H1 (cell line): ENCODE data around the gene SYP. TPM values are rescaled to one million over a fixed set of nuclear protein-coding genes. Genes with fewer than 3 reads are reported as not detected.

Source experiments
- CTCF ChIA-PET: fragments of 300-600 bp; sonication (Branson Sonifier 250); formaldehyde crosslinking; loops from one replicate; lab custom pipeline; 2021; ENCODE audit not compliant: partially characterized antibody; lab: Charles Lee
- POLR2A ChIA-PET: fragments of 300-600 bp; sonication (Branson Sonifier 250); formaldehyde crosslinking; loops from one replicate; lab custom pipeline; 2021; ENCODE audit warnings: inconsistent platforms; ENCODE audit not compliant: partially characterized antibody; lab: Charles Lee
- DNase-seq, 2 experiments: peaks; one replicate each; pipeline versions ENCODE4 v3.0.0 to v3.0.0-alpha.2; 2010 to 2022; ENCODE audit warnings: low spot score in 2 of 2, low read depth in 1 of 2, mixed read lengths in 1 of 2
- FAIRE-seq: peaks from 2 replicates; lab custom pipeline; 2011; peaks lifted over from hg19 to GRCh38; lab: Jason Lieb, UNC
- H2AFZ ChIP-seq: 2 replicates; pipeline ENCODE4 v1.8.1; 2012; ENCODE audit warnings: low read length, inconsistent platforms
- H2AK5ac ChIP-seq: 2 replicates; pipeline ENCODE4 v1.6.1; 2013; ENCODE audit warnings: low read depth, low read length
- H2BK120ac ChIP-seq: replicated peaks from 2 replicates; pipeline ENCODE3; 2013; ENCODE audit warnings: low read depth, low read length, inconsistent platforms
- H2BK12ac ChIP-seq: 2 replicates; pipeline ENCODE4 v1.6.1; 2013; ENCODE audit warnings: low read depth, low read length
- H2BK15ac ChIP-seq: 2 replicates; pipeline ENCODE4 v1.6.1; 2013; ENCODE audit warnings: low read length
- H2BK20ac ChIP-seq: 2 replicates; pipeline ENCODE4 v1.6.1; 2013; ENCODE audit warnings: low read length
- H2BK5ac ChIP-seq: 2 replicates; pipeline ENCODE4 v1.6.1; 2013; ENCODE audit warnings: low read depth, low read length
- H3K14ac ChIP-seq: 2 replicates; pipeline ENCODE4 v1.6.1; 2013; ENCODE audit warnings: inconsistent platforms; ENCODE audit not compliant: insufficient read length
- H3K18ac ChIP-seq: 2 replicates; pipeline ENCODE4 v1.6.1; 2013; ENCODE audit warnings: low read length; ENCODE audit errors: extremely low read depth
- H3K23ac ChIP-seq: 2 replicates; pipeline ENCODE4 v1.6.1; 2013; ENCODE audit warnings: inconsistent platforms; ENCODE audit not compliant: insufficient read length
- H3K23me2 ChIP-seq: 2 replicates; pipeline ENCODE4 v1.6.1; 2013; ENCODE audit warnings: low read depth, low read length
- H3K27ac ChIP-seq: 2 replicates; pipeline ENCODE4 v1.6.1; 2011; ENCODE audit warnings: low read depth, low read length, inconsistent platforms
- H3K27me3 ChIP-seq, 4 experiments: replicated peaks in 1 of 4; 1 replicate in 1 of 4; 2 replicates in 3 of 4; pipeline versions ENCODE4 v1.6.1 to v1.8.1; 2011 to 2013; ENCODE audit warnings: low read length in 3 of 4, mild to moderate bottlenecking in 3 of 4, inconsistent platforms in 2 of 4, mixed read lengths in 2 of 4, moderate library complexity in 1 of 4; ENCODE audit not compliant: control insufficient read depth in 3 of 4, insufficient read depth in 3 of 4; ENCODE audit errors: extremely low read depth in 1 of 4
- H3K36me3 ChIP-seq, 4 experiments: 2 replicates each; pipeline versions ENCODE4 v1.6.1 to v1.8.1; 2011 to 2013; ENCODE audit warnings: mild to moderate bottlenecking in 4 of 4, low read length in 3 of 4, moderate library complexity in 2 of 4, control low read depth in 1 of 4, inconsistent platforms in 1 of 4; ENCODE audit not compliant: insufficient read depth in 4 of 4, control insufficient read depth in 2 of 4
- H3K4ac ChIP-seq: replicated peaks from 2 replicates; pipeline ENCODE3; 2013; ENCODE audit warnings: low read length, low read depth, mixed read lengths, inconsistent platforms; ENCODE audit not compliant: insufficient read length
- H3K4me1 ChIP-seq, 4 experiments: replicated peaks in 1 of 4; 1 replicate in 1 of 4; 2 replicates in 3 of 4; pipeline versions ENCODE4 v1.6.1 to v1.8.1; 2011 to 2013; ENCODE audit warnings: low read length in 3 of 4, inconsistent platforms in 2 of 4, mixed read lengths in 1 of 4; ENCODE audit not compliant: insufficient read depth in 4 of 4, control insufficient read depth in 3 of 4
- H3K4me2 ChIP-seq, 2 experiments: 2 replicates each; pipeline versions ENCODE4 v1.6.1 to v1.8.1; 2011 to 2013; ENCODE audit warnings: low read depth in 2 of 2, low read length in 2 of 2, control low read depth in 1 of 2, inconsistent platforms in 1 of 2, mild to moderate bottlenecking in 1 of 2; ENCODE audit not compliant: insufficient read depth in 1 of 2
- H3K4me3 ChIP-seq, 4 experiments: fragments of 200-600, 300-600 bp in 1 of 4; sonication (generic), shearing (Covaris generic), sonication (Bioruptor Twin) in 1 of 4; 2 replicates each; pipeline versions ENCODE4 v1.5.1 to v1.8.1; 2011 to 2016; ENCODE audit warnings: low read length in 4 of 4, low read depth in 3 of 4, control low read depth in 2 of 4, inconsistent platforms in 2 of 4, mild to moderate bottlenecking in 2 of 4, mixed read lengths in 1 of 4, moderate library complexity in 1 of 4; ENCODE audit not compliant: insufficient read depth in 2 of 4; ENCODE audit errors: extremely low read depth in 1 of 4
- H3K56ac ChIP-seq: replicated peaks from 2 replicates; pipeline ENCODE3; 2013; ENCODE audit warnings: low read depth, mild to moderate bottlenecking, mixed read lengths, low read length, inconsistent platforms; ENCODE audit not compliant: insufficient read length
- H3K79me1 ChIP-seq: 2 replicates; pipeline ENCODE4 v1.6.1; 2013; ENCODE audit warnings: low read depth, low read length, control low read depth
- H3K79me2 ChIP-seq, 2 experiments: 2 replicates each; pipeline versions ENCODE4 v1.6.1 to v1.8.1; 2012 to 2013; ENCODE audit warnings: low read length in 2 of 2, mild to moderate bottlenecking in 2 of 2, inconsistent platforms in 1 of 2; ENCODE audit not compliant: insufficient read depth in 2 of 2, control insufficient read depth in 1 of 2
- H3K9ac ChIP-seq, 4 experiments: replicated peaks in 1 of 4; 1 replicate in 1 of 4; 2 replicates in 3 of 4; pipeline versions ENCODE4 v1.6.1 to v1.8.1; 2011 to 2013; ENCODE audit warnings: low read depth in 3 of 4, low read length in 3 of 4, control low read depth in 2 of 4, mild to moderate bottlenecking in 2 of 4, moderate library complexity in 2 of 4, inconsistent platforms in 1 of 4; ENCODE audit errors: extremely low read depth in 1 of 4
- H3K9me3 ChIP-seq, 2 experiments: 2 replicates each; pipeline versions ENCODE4 v1.6.1 to v1.8.1; 2012 to 2013; ENCODE audit warnings: mild to moderate bottlenecking in 2 of 2, moderate library complexity in 2 of 2, control low read depth in 1 of 2, inconsistent platforms in 1 of 2, low read depth in 1 of 2, low read length in 1 of 2, mixed read lengths in 1 of 2; ENCODE audit not compliant: insufficient read depth in 2 of 2
- H4K20me1 ChIP-seq, 2 experiments: replicated peaks in 1 of 2; 2 replicates each; pipeline versions ENCODE3 to v1.8.1; 2011 to 2013; ENCODE audit warnings: inconsistent platforms in 2 of 2, low read length in 2 of 2, mild to moderate bottlenecking in 1 of 2; ENCODE audit not compliant: insufficient read depth in 2 of 2, control insufficient read depth in 1 of 2
- H4K5ac ChIP-seq: 2 replicates; pipeline ENCODE4 v1.6.1; 2013; ENCODE audit warnings: low read length, low read depth, mixed read lengths, inconsistent platforms; ENCODE audit not compliant: insufficient read length
- H4K8ac ChIP-seq: 2 replicates; pipeline ENCODE4 v1.8.0; 2013; ENCODE audit warnings: mild to moderate bottlenecking, moderate library complexity, low read length, inconsistent platforms; ENCODE audit not compliant: insufficient read depth; ENCODE audit errors: extremely low read depth
- H4K91ac ChIP-seq: replicated peaks from 2 replicates; pipeline ENCODE3; 2013; ENCODE audit warnings: low read length, mixed read lengths, inconsistent platforms; ENCODE audit not compliant: insufficient read length
- CEBPB ChIP-seq: IDR thresholded peaks from 2 replicates; pipeline ENCODE4 v1.6.1; 2012; ENCODE audit warnings: low read depth, low read length
- GABPA ChIP-seq: IDR thresholded peaks from 2 replicates; pipeline ENCODE4 v1.6.1; 2011; ENCODE audit warnings: mild to moderate bottlenecking, low read length, moderate library complexity, borderline replicate concordance; ENCODE audit not compliant: insufficient read depth
- HDAC2 ChIP-seq, 2 experiments: fragments of 300-600 bp in 1 of 2; sonication (generic) in 1 of 2; IDR thresholded peaks; 2 replicates each; pipeline ENCODE4 v1.6.1; 2011 to 2012; ENCODE audit warnings: low read depth in 2 of 2, low read length in 2 of 2, mild to moderate bottlenecking in 2 of 2, moderate library complexity in 2 of 2, borderline replicate concordance in 1 of 2, inconsistent platforms in 1 of 2
- JUN ChIP-seq: IDR thresholded peaks from 2 replicates; pipeline ENCODE4 v1.6.1; 2011; ENCODE audit warnings: low read depth, mild to moderate bottlenecking, improper control_type of control experiment, low read length
- KDM4A ChIP-seq: IDR thresholded peaks from one replicate; pipeline ENCODE4 v1.7.1; 2012; ENCODE audit warnings: low read depth, mild to moderate bottlenecking, moderate library complexity, low read length, inconsistent platforms; ENCODE audit not compliant: severe bottlenecking
- MAFK ChIP-seq: IDR thresholded peaks from 2 replicates; pipeline ENCODE4 v1.6.1; 2012; ENCODE audit warnings: low read depth, mild to moderate bottlenecking, improper control_type of control experiment, low read length
- RFX5 ChIP-seq: IDR thresholded peaks from 2 replicates; pipeline ENCODE4 v1.6.1; 2011; ENCODE audit warnings: low read depth, low read length, improper control_type of control experiment, borderline replicate concordance
- SAP30 ChIP-seq: fragments of 300-600 bp; sonication (generic); IDR thresholded peaks from 2 replicates; pipeline ENCODE4 v1.7.1; 2012; ENCODE audit warnings: low read length, moderate library complexity, mild to moderate bottlenecking, inconsistent platforms; ENCODE audit not compliant: insufficient read depth, insufficient replicate concordance
- SP4 ChIP-seq: IDR thresholded peaks from 2 replicates; pipeline ENCODE4 v1.6.1; 2012; ENCODE audit warnings: low read length, inconsistent platforms
- TAF7 ChIP-seq: optimal IDR thresholded peaks from 2 replicates; pipeline ENCODE3; 2011; ENCODE audit warnings: low read depth, mild to moderate bottlenecking, inconsistent platforms, low read length, moderate library complexity, borderline replicate concordance
- WGBS, 2 experiments: shearing (Covaris generic) in 1 of 2; methylation state at CpG; one replicate each; pipeline versions ENCODE4 v1.1.6 to v1.1.7; 2013 to 2015; ENCODE audit warnings: low lambda C conversion rate in 2 of 2, mixed read lengths in 2 of 2, inconsistent platforms in 1 of 2, low coverage in 1 of 2, missing lambda C conversion rate in 1 of 2; ENCODE audit not compliant: insufficient replicate concordance in 2 of 2, insufficient coverage in 1 of 2, insufficient read length in 1 of 2; ENCODE audit errors: extremely low coverage in 1 of 2, missing lambda C conversion rate in 1 of 2; 5-methylcytosine and 5-hydroxymethylcytosine counted together
- polyA plus RNA-seq, 7 experiments: library from polyadenylated mRNA; depleted of rRNA in 3 of 7; stranded (reverse) in 5 of 7; unstranded in 2 of 7; fragments of >200 nt in 5 of 7; fragments of 200-250 nt in 2 of 7; gene quantifications; 1 replicate in 5 of 7; 2 replicates in 1 of 7; 4 replicates in 1 of 7; pipeline versions ENCODE4 v1.2.1 to v1.2.3, GENCODE V29; 2011 to 2013; ENCODE audit warnings: missing spikeins in 2 of 7, mixed read lengths in 2 of 7
- total RNA-seq: library from RNA; stranded (reverse); fragmentation: NEBNext Ultra II Directional; extraction: Animal tissue kit (Norgen Biotek cat#: 25700); gene quantifications from 2 replicates; pipeline ENCODE4 v1.2.1, GENCODE V29; 2021

The SYP gene
- total and polyA plus RNA-seq, 2 of the 8 experiments (the other 6 are each of a cell fraction or from before 2014, with no cell fraction given) = 4.3 to 10.8 TPM

DNA sequence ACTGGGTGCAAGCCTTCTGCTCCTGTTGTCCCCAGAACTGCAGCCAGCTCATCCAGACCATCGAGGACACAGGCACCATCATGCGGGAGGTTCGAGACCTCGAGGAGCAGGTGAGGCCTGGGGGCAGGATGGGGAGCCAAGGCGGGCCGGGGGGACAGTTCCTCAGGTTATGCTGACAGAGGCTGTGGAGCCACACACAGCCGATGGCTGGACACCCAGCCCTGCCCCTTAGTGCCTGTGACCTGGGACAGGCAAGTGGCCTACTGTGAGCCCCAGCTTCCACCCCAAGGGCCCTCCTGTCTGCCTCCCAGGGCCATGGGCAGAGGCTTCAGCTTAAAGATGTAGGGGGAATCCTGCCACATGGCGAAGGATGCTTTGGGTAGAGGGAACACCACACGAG is 49.6 kb upstream of the SYP start:
- no peak overlapping the region for H3K14ac ChIP-seq
- WGBS, 2 experiments = 88% methylated on average over 4 of the region's 9 CpGs; no CpG with 5 or more reads in 1 of the 2 experiments
- H2BK5ac ChIP-seq = no peak overlapping the region
- H2BK15ac ChIP-seq = no peak overlapping the region
- no peaks in the 10 kb centered on the region; a peak in 1 of 7 replicates for H3K4me1 ChIP-seq
- no peak overlapping the region for H4K5ac ChIP-seq
- DNase-seq (no peak), FAIRE-seq (no peak)
- TF ChIP-seq TAF7 (no peak), SAP30 (no peak), GABPA (no peak), JUN (no peak), CEBPB (no peak), RFX5 (no peak), HDAC2 (IDR thresholded peaks at IDR 0.05; ENCODE audit: borderline replicate concordance in 1 of 2, low read depth in 2 of 2, low read length in 2 of 2) (no peak), MAFK (no peak), SP4 (no peak), KDM4A (no peak)
- no peaks in the 10 kb centered on the region for H3K79me2 ChIP-seq
- no peak overlapping the region for H3K9ac ChIP-seq
- H4K20me1 ChIP-seq = no peaks in the 10 kb centered on the region
- no peaks in the 10 kb centered on the region for H3K27me3 ChIP-seq
- no peaks in the 10 kb centered on the region for H3K79me1 ChIP-seq
- H2BK120ac ChIP-seq = no peak overlapping the region
- H3K56ac ChIP-seq = no peak overlapping the region
- no peak overlapping the region for H3K23ac ChIP-seq
- no peak overlapping the region for H3K27ac ChIP-seq
- H3K4me2 ChIP-seq = no peak overlapping the region
- no peak overlapping the region for H3K4me3 ChIP-seq
- no peaks in the 10 kb centered on the region for H3K36me3 ChIP-seq
- H3K18ac ChIP-seq = no peak overlapping the region
- POLR2A ChIA-PET = interaction anchor here (1.0 to 1.2 kb wide), 3 partner anchors 10 to 83 kb away, joined by 3 to 4 read pairs (median 3); no protein-coding TSS in a partner anchor
- H4K8ac ChIP-seq = no peak overlapping the region
- no peak overlapping the region for H4K91ac ChIP-seq
- H2BK12ac ChIP-seq = no peak overlapping the region
- no peaks in the 10 kb centered on the region; the same call in 1 of the 2 replicates for H3K23me2 ChIP-seq
- H2AK5ac ChIP-seq = no peak overlapping the region
- H3K9me3 ChIP-seq = no peaks in the 10 kb centered on the region
- H2BK20ac ChIP-seq = no peak overlapping the region
- no peak overlapping the region for H2AFZ ChIP-seq
- no peak overlapping the region for H3K4ac ChIP-seq
- CTCF ChIA-PET = interaction anchor here (1.4 kb wide), 1 partner anchor 57 kb away, joined by 4 read pairs; no protein-coding TSS in a partner anchor
